GM19035 (cell line): ENCODE results near the gene MTMR3.

Experiments
- ATAC-seq: cut with Tn5 transposase; IDR thresholded peaks from one replicate; pipeline ENCODE4 v1.9.1; 2021; ENCODE audit not compliant: unreplicated experiment

The MTMR3 gene

GRCh38 chr22:30023099-30023660, 140.2 kb downstream of the MTMR3 start:
- ATAC-seq = no peak

- no peak for ATAC-seq
Measured at GRCh38 chr22:30024231-30024630, 141.3 kb downstream of the MTMR3 start.

- no peak for ATAC-seq
Measured at GRCh38 chr22:30025221-30025620, 142.2 kb downstream of the MTMR3 start.

- ATAC-seq = no peak
Measured at GRCh38 chr22:30026756-30027155, 143.8 kb downstream of the MTMR3 start.

GRCh38 chr22:30027169-30027568, 144.2 kb downstream of the MTMR3 start:
- ATAC-seq = no peak

- ATAC-seq = no peak
Measured at GRCh38 chr22:30027791-30028190, 144.8 kb downstream of the MTMR3 start.

GRCh38 chr22:30028731-30029130, 145.8 kb downstream of the MTMR3 start:
- no peak for ATAC-seq

- ATAC-seq = no peak
Measured at GRCh38 chr22:30029512-30029911, 146.5 kb downstream of the MTMR3 start.

GRCh38 chr22:30030329-30030728, 147.4 kb downstream of the MTMR3 start:
- ATAC-seq = no peak

GRCh38 chr22:30031328-30031727, 148.4 kb downstream of the MTMR3 start:
- ATAC-seq = no peak

GRCh38 chr22:30031764-30032455, 148.9 kb downstream of the MTMR3 start:
- no peak for ATAC-seq

GRCh38 chr22:30033137-30033536, 150.2 kb downstream of the MTMR3 start:
- ATAC-seq = no peak

- no peak for ATAC-seq
Measured at GRCh38 chr22:30033901-30034300, 150.9 kb downstream of the MTMR3 start.

- no peak for ATAC-seq
Measured at GRCh38 chr22:30036656-30037055, 153.7 kb downstream of the MTMR3 start.

GRCh38 chr22:30038219-30038618, 155.2 kb downstream of the MTMR3 start:
- ATAC-seq = no peak

- ATAC-seq = no peak
Measured at GRCh38 chr22:30040499-30041260, 157.7 kb downstream of the MTMR3 start.

- no peak for ATAC-seq
Measured at GRCh38 chr22:30041475-30041874, 158.5 kb downstream of the MTMR3 start.

- ATAC-seq = no peak
Measured at GRCh38 chr22:30041881-30042280, 158.9 kb downstream of the MTMR3 start.

- ATAC-seq = no peak
Measured at GRCh38 chr22:30043161-30043560, 160.2 kb downstream of the MTMR3 start.

GRCh38 chr22:30044369-30044768, 161.4 kb downstream of the MTMR3 start:
- no peak for ATAC-seq

GRCh38 chr22:30044881-30045493, 162.0 kb downstream of the MTMR3 start:
- ATAC-seq = no peak

GRCh38 chr22:30045494-30045887, 162.5 kb downstream of the MTMR3 start:
- ATAC-seq = no peak
